Hepatocyte (in vitro differentiated cells): ENCODE measurements around the gene CDC123. TPM values are rescaled to one million over a fixed set of nuclear protein-coding genes. Genes with fewer than 3 reads are reported as not detected.

ENCODE experiments used
- DNase-seq: peaks from one replicate; pipeline ENCODE4 v3.0.0-alpha.2; 2016; ENCODE audit warnings: low spot score
- H2AFZ ChIP-seq: fragments of 200-600 bp; sonication (generic); 2 replicates; pipeline ENCODE4 v1.6.0; 2016; ENCODE audit warnings: antibody characterized with exemption, mild to moderate bottlenecking
- H3K27ac ChIP-seq: fragments of 200-600 bp; sonication (generic); 2 replicates; pipeline ENCODE4 v1.5.1; 2016; ENCODE audit warnings: mild to moderate bottlenecking
- H3K27me3 ChIP-seq: fragments of 200-600 bp; sonication (generic); 2 replicates; pipeline ENCODE4 v1.6.1; 2016
- H3K36me3 ChIP-seq: fragments of 200-600 bp; sonication (generic); replicated peaks from 2 replicates; pipeline ENCODE4 v1.5.1; 2016; ENCODE audit warnings: low read depth; ENCODE audit not compliant: insufficient read depth
- H3K4me1 ChIP-seq: fragments of 200-600 bp; sonication (generic); 2 replicates; pipeline ENCODE4 v1.5.1; 2016; ENCODE audit warnings: mild to moderate bottlenecking, moderate library complexity; ENCODE audit not compliant: insufficient read depth
- H3K4me2 ChIP-seq: fragments of 200-600 bp; sonication (generic); 2 replicates; pipeline ENCODE4 v1.6.0; 2016
- H3K4me3 ChIP-seq: fragments of 200-600 bp; sonication (generic); 2 replicates; pipeline ENCODE4 v1.5.1; 2016; ENCODE audit warnings: mild to moderate bottlenecking
- H3K79me2 ChIP-seq: fragments of 200-600 bp; sonication (generic); 2 replicates; pipeline ENCODE4 v1.6.0; 2017; ENCODE audit warnings: mild to moderate bottlenecking
- H3K9me2 ChIP-seq: fragments of 200-600 bp; sonication (generic); replicated peaks from 2 replicates; pipeline ENCODE4 v1.6.0; 2017; ENCODE audit warnings: mild to moderate bottlenecking; ENCODE audit not compliant: insufficient read depth
- H3K9me3 ChIP-seq: fragments of 200-600 bp; sonication (generic); 2 replicates; pipeline ENCODE4 v1.5.1; 2016; ENCODE audit warnings: low read depth, mild to moderate bottlenecking
- H4K20me1 ChIP-seq: fragments of 200-600 bp; sonication (generic); 2 replicates; pipeline ENCODE4 v1.6.0; 2016; ENCODE audit warnings: mild to moderate bottlenecking; ENCODE audit not compliant: insufficient read depth, poor library complexity, severe bottlenecking
- EZH2 ChIP-seq: fragments of 200-600 bp; sonication (generic); IDR thresholded peaks from 2 replicates; pipeline ENCODE4 v1.6.1; 2016; ENCODE audit warnings: antibody characterized with exemption, mild to moderate bottlenecking, borderline replicate concordance
- EZH2phosphoT487 ChIP-seq: fragments of 200-600 bp; sonication (generic); IDR thresholded peaks from one replicate; pipeline ENCODE4 v1.6.1; 2018; ENCODE audit warnings: antibody characterized with exemption, mild to moderate bottlenecking, low read depth, moderate library complexity; ENCODE audit not compliant: unreplicated experiment, severe bottlenecking
- WGBS: methylation state at CpG from one replicate; pipeline ENCODE4 v1.1.6; 2016; ENCODE audit warnings: low lambda C conversion rate; ENCODE audit errors: missing lambda C conversion rate; 5-methylcytosine and 5-hydroxymethylcytosine counted together
- polyA plus RNA-seq: library from polyadenylated mRNA; unstranded; fragments of >200 nt; fragmentation: Nextera tagmentation; extraction: Ambion mirVana; gene quantifications from 2 replicates; pipeline ENCODE4 v1.2.1, GENCODE V29; 2016
- total RNA-seq: library from RNA; depleted of rRNA; stranded (reverse); fragments of >200 nt; gene quantifications from 2 replicates; pipeline ENCODE4 v1.2.3, GENCODE V29; 2014
- TF ChIP-seq, protein P1 (sequence below): fragments of 200-600 bp; sonication (generic); IDR thresholded peaks from 2 replicates; pipeline ENCODE4 v1.5.1; 2016; ENCODE audit warnings: antibody characterized with exemption, mild to moderate bottlenecking; ENCODE audit not compliant: poor library complexity

The CDC123 gene
- total and polyA plus RNA-seq, 2 experiments from 2014 or later = 92.3 to 104 TPM

DNA sequence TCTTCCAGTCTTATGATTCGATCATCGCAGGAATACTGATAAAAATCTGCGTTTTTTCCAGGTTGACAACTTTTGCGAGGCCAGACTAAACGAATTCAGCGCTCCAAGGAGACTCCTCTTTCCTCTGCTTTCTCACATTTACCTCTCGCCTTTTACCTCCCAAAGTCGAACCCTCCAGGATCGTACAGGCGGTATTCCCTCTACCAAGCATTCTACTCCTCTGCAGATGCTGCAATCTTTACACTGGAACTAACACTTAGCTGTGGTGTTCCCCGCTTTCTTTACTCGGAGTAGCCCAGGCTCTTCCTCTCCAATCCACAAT is 746 bp upstream of the CDC123 start:
- DNase-seq = no peak
- Histone ChIP-seq H3K79me2 (peaks cover 89% of the 10 kb centered on the region), H3K9me3 (no peaks in the 10 kb centered on the region), H3K4me1 (peaks cover 12% of the 10 kb centered on the region), H2AFZ (peak overlapping the region; percentile 100), H3K27me3 (no peaks in the 10 kb centered on the region), H3K4me3 (peak overlapping the region; percentile 69), H3K36me3 (no peaks in the 10 kb centered on the region), H3K9me2 (no peaks in the 10 kb centered on the region), H3K4me2 (peak overlapping the region; percentile 96), H3K27ac (peak overlapping the region; percentile 98), H4K20me1 (no peaks in the 10 kb centered on the region)
- TF ChIP-seq, protein P1, sequence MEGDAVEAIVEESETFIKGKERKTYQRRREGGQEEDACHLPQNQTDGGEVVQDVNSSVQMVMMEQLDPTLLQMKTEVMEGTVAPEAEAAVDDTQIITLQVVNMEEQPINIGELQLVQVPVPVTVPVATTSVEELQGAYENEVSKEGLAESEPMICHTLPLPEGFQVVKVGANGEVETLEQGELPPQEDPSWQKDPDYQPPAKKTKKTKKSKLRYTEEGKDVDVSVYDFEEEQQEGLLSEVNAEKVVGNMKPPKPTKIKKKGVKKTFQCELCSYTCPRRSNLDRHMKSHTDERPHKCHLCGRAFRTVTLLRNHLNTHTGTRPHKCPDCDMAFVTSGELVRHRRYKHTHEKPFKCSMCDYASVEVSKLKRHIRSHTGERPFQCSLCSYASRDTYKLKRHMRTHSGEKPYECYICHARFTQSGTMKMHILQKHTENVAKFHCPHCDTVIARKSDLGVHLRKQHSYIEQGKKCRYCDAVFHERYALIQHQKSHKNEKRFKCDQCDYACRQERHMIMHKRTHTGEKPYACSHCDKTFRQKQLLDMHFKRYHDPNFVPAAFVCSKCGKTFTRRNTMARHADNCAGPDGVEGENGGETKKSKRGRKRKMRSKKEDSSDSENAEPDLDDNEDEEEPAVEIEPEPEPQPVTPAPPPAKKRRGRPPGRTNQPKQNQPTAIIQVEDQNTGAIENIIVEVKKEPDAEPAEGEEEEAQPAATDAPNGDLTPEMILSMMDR = no peak
- TF ChIP-seq EZH2 (no peak), EZH2phosphoT487 (no peak)
- WGBS = 2% methylated on average over 12 of the region's 12 CpGs

GRCh38 chr10:12196531-12197211 is 683 bp downstream of the CDC123 start:
- H2AFZ ChIP-seq = peak overlapping the region; percentile 100
- whole genome bisulfite sequencing = 11% methylated on average over 15 of the region's 15 CpGs
- H3K36me3 ChIP-seq = no peaks in the 10 kb centered on the region
- H3K27ac ChIP-seq = peak overlapping the region; percentile 98
- peak overlapping the region; percentile 96 for H3K4me2 ChIP-seq
- peaks cover 12% of the 10 kb centered on the region for H3K4me1 ChIP-seq
- TF ChIP-seq, protein P1 = no peak
- TF ChIP-seq EZH2phosphoT487 (no peak), EZH2 (no peak)
- H3K9me3 ChIP-seq = no peaks in the 10 kb centered on the region
- H4K20me1 ChIP-seq = no peaks in the 10 kb centered on the region
- H3K4me3 ChIP-seq = peak overlapping the region; percentile 69
- no peak for DNase-seq
- peaks cover 89% of the 10 kb centered on the region for H3K79me2 ChIP-seq
- H3K27me3 ChIP-seq = no peaks in the 10 kb centered on the region
- no peaks in the 10 kb centered on the region for H3K9me2 ChIP-seq

DNA sequence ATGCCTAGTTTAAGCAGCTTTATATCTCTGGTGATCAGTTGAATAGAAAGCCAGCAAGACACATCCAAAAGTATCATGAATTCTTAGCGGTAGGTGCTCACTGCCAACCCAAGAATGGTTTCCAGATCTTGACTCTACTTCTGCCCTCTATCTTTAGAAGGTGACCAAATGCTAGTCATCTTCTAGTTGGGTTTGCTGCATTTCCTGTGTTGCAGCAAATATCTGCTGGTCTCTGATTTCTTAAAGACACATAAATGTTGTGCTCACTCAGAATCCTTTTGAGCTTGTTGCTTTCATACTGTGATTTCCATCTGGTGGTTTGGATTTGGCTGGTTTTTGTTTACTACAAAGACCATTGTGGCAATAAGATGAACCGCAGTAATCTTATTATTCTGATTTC is 2.2 kb downstream of the CDC123 start:
- WGBS = 98% methylated on average over 2 of the region's 2 CpGs
- peaks cover 84% of the 10 kb centered on the region for H3K79me2 ChIP-seq
- H3K36me3 ChIP-seq = no peaks in the 10 kb centered on the region
- H3K27ac ChIP-seq = no peak overlapping the region
- H3K9me3 ChIP-seq = no peaks in the 10 kb centered on the region
- H3K9me2 ChIP-seq = no peaks in the 10 kb centered on the region
- H2AFZ ChIP-seq = no peak overlapping the region
- peaks cover 12% of the 10 kb centered on the region for H3K4me1 ChIP-seq
- TF ChIP-seq EZH2 = no peak
- TF ChIP-seq, protein P1 = no peak
- no peak for TF ChIP-seq EZH2phosphoT487
- H3K4me3 ChIP-seq = no peak overlapping the region
- H4K20me1 ChIP-seq = no peaks in the 10 kb centered on the region
- no peaks in the 10 kb centered on the region for H3K27me3 ChIP-seq
- no peak for DNase-seq
- H3K4me2 ChIP-seq = no peak overlapping the region

- Histone ChIP-seq H3K4me3 (no peak overlapping the region), H3K36me3 (no peaks in the 10 kb centered on the region), H4K20me1 (no peaks in the 10 kb centered on the region), H3K4me1 (no peaks in the 10 kb centered on the region), H3K4me2 (no peak overlapping the region), H3K27ac (no peak overlapping the region), H2AFZ (no peak overlapping the region), H3K9me2 (no peaks in the 10 kb centered on the region), H3K9me3 (no peaks in the 10 kb centered on the region), H3K27me3 (no peaks in the 10 kb centered on the region), H3K79me2 (peaks cover 86% of the 10 kb centered on the region)
- TF ChIP-seq EZH2 (no peak), EZH2phosphoT487 (no peak)
- 96% methylated on average over 5 of the region's 5 CpGs for WGBS
- no peak for DNase-seq
Measured at GRCh38 chr10:12200850-12201249, 4.9 kb downstream of the CDC123 start.
